ENCODE results near the gene CAMK4. TPM values are rescaled to one million over a fixed set of nuclear protein-coding genes. Genes with fewer than 3 reads are reported as not detected.

Gene CAMK4
- total RNA-seq, 1 experiment from 2014 or later = 10.6 TPM

- no peaks in the 10 kb centered on the region for H3K9me3 Mint-ChIP-seq
- H3K4me3 Mint-ChIP-seq = no peak overlapping the region
- H3K27me3 Mint-ChIP-seq (ENCODE audit: low read depth) = no peaks in the 10 kb centered on the region; the same call in 1 of the 2 replicates
- no peaks in the 10 kb centered on the region for H3K36me3 Mint-ChIP-seq
- peaks cover 10% of the 10 kb centered on the region for H3K4me1 Mint-ChIP-seq
- POLR2A ChIA-PET = no interaction called here
- no peak for DNase-seq (ENCODE audit: low spot score)
- TF ChIP-seq NFE2L1 (CRISPR knock-in tag; IDR thresholded peaks at IDR 0.05) (no peak), FOXJ3 (CRISPR knock-in tag; IDR thresholded peaks at IDR 0.05; ENCODE audit: borderline replicate concordance) (no peak), CREM (CRISPR knock-in tag; IDR thresholded peaks at IDR 0.05) (no peak), HMGXB4 (CRISPR knock-in tag; IDR thresholded peaks at IDR 0.05) (no peak), JAZF1 (CRISPR knock-in tag; IDR thresholded peaks at IDR 0.05) (no peak), PRRX2 (CRISPR knock-in tag; IDR thresholded peaks at IDR 0.05) (no peak)
- no peak for ATAC-seq
- CTCF ChIA-PET = no interaction called here
- H3K27ac Mint-ChIP-seq = no peak overlapping the region
Measured at GRCh38 chr5:111453747-111454146, 229.6 kb downstream of the CAMK4 start.

GRCh38 chr5:111454198-111454622 is 230.0 kb downstream of the CAMK4 start:
- TF ChIP-seq ZBTB21 (CRISPR knock-in tag; IDR thresholded peaks at IDR 0.05; ENCODE audit: borderline replicate concordance) = no peak
- no peak for TF ChIP-seq IRF2 (CRISPR knock-in tag; IDR thresholded peaks at IDR 0.05; ENCODE audit: borderline replicate concordance, low read depth)
- no peak for TF ChIP-seq NR2C2 (CRISPR knock-in tag; IDR thresholded peaks at IDR 0.05)
- no peak for TF ChIP-seq USF1 (CRISPR knock-in tag; IDR thresholded peaks at IDR 0.05)
- no peak for TF ChIP-seq AR (CRISPR knock-in tag; IDR thresholded peaks at IDR 0.05)
- TF ChIP-seq MAX (CRISPR knock-in tag; IDR thresholded peaks at IDR 0.05) = no peak
- TF ChIP-seq HMGXB4 (CRISPR knock-in tag; IDR thresholded peaks at IDR 0.05) = no peak
- TF ChIP-seq OVOL2 (CRISPR knock-in tag; IDR thresholded peaks at IDR 0.05; ENCODE audit: borderline replicate concordance) = no peak
- no peak for TF ChIP-seq ELF4 (CRISPR knock-in tag; IDR thresholded peaks at IDR 0.05; ENCODE audit: low read depth)
- no peak for TF ChIP-seq ZNF423 (CRISPR knock-in tag; IDR thresholded peaks at IDR 0.05)
- no peak for TF ChIP-seq CREM (CRISPR knock-in tag; IDR thresholded peaks at IDR 0.05)
- CTCF ChIA-PET = no interaction called here
- POLR2A ChIA-PET = no interaction called here
- DNase-seq (ENCODE audit: low spot score) = no peak
- H3K9me3 Mint-ChIP-seq = no peaks in the 10 kb centered on the region
- ATAC-seq = no peak
- H3K36me3 Mint-ChIP-seq = no peaks in the 10 kb centered on the region
- H3K27me3 Mint-ChIP-seq (ENCODE audit: low read depth) = no peaks in the 10 kb centered on the region; the same call in 1 of the 2 replicates
- H3K27ac Mint-ChIP-seq = no peak overlapping the region
- H3K4me1 Mint-ChIP-seq = peaks cover 9% of the 10 kb centered on the region
- no peak overlapping the region for H3K4me3 Mint-ChIP-seq

- POLR2A ChIA-PET = no interaction called here
- CTCF ChIA-PET = no interaction called here
- TF ChIP-seq FOXJ3 (CRISPR knock-in tag; IDR thresholded peaks at IDR 0.05; ENCODE audit: borderline replicate concordance) (no peak), USF1 (CRISPR knock-in tag; IDR thresholded peaks at IDR 0.05) (no peak), ARID4B (CRISPR knock-in tag; IDR thresholded peaks at IDR 0.05; ENCODE audit: borderline replicate concordance) (no peak), HMGA2 (CRISPR knock-in tag; IDR thresholded peaks at IDR 0.05) (no peak), GRHL2 (CRISPR knock-in tag; IDR thresholded peaks at IDR 0.05; ENCODE audit: insufficient replicate concordance, severe bottlenecking) (no peak), SMAD4 (CRISPR knock-in tag; IDR thresholded peaks at IDR 0.05) (no peak)
Measured at GRCh38 chr5:111454776-111455175, 230.6 kb downstream of the CAMK4 start.

More at GRCh38 chr5:111454776-111455175, 230.6 kb downstream of the CAMK4 start:
- no peak overlapping the region for H3K27ac Mint-ChIP-seq
- H3K9me3 Mint-ChIP-seq = no peaks in the 10 kb centered on the region
- no peak overlapping the region for H3K4me3 Mint-ChIP-seq
- H3K27me3 Mint-ChIP-seq (ENCODE audit: low read depth) = no peaks in the 10 kb centered on the region
- H3K36me3 Mint-ChIP-seq = no peaks in the 10 kb centered on the region
- ATAC-seq = no peak
- DNase-seq (ENCODE audit: low spot score) = no peak
- peaks cover 5% of the 10 kb centered on the region; the same call in 1 of the 2 replicates for H3K4me1 Mint-ChIP-seq
